B cell (primary cell): ENCODE results near the gene CDKN1A. TPM values are rescaled to one million over a fixed set of nuclear protein-coding genes. Genes with fewer than 3 reads are reported as not detected.

ENCODE experiments used
- ATAC-seq: fragments of 200-7000 bp; cut with Tn5 transposase; one replicate; pipeline ENCODE4 v1.10.0; 2021; ENCODE audit warnings: low read depth, mild to moderate bottlenecking, moderate number of reproducible peaks, moderate library complexity
- CTCF ChIA-PET: fragments of 350-600 bp; sonication (Branson Sonifier 250); formaldehyde crosslinking; loops from one replicate; lab custom pipeline; 2021; ENCODE audit warnings: antibody characterized with exemption, inconsistent platforms; lab: Charles Lee
- POLR2A ChIA-PET: fragments of 350-600 bp; sonication (Branson Sonifier 250); formaldehyde crosslinking; loops from one replicate; lab custom pipeline; 2021; ENCODE audit warnings: antibody characterized with exemption; lab: Charles Lee
- DNase-seq: peaks from one replicate; pipeline ENCODE4 v3.0.0; 2013
- H2AFZ ChIP-seq: 2 replicates; pipeline ENCODE4 v1.6.1; 2012; ENCODE audit warnings: mild to moderate bottlenecking, low read depth, low read length; ENCODE audit not compliant: insufficient read depth, poor library complexity, severe bottlenecking
- H3K27ac ChIP-seq, 2 donors: 1 replicate in 1 of 2; 2 replicates in 1 of 2; pipeline ENCODE4 v1.5.1; 2012 to 2013; ENCODE audit warnings: low read length in 2 of 2, mild to moderate bottlenecking in 2 of 2, moderate library complexity in 1 of 2
- H3K27me3 ChIP-seq, 4 experiments: fragments of 200-600 bp in 1 of 4; sonication (generic) in 1 of 4; replicated peaks in 1 of 4; 1 replicate in 2 of 4; 2 replicates in 2 of 4; pipeline versions ENCODE4 v1.6.1 to v1.7.0; 2013 to 2016; ENCODE audit warnings: low read length in 3 of 4, mild to moderate bottlenecking in 2 of 4, mixed read lengths in 1 of 4, moderate library complexity in 1 of 4; ENCODE audit not compliant: insufficient read depth in 4 of 4, control insufficient read depth in 3 of 4; ENCODE audit errors: control extremely low read depth in 1 of 4
- H3K36me3 ChIP-seq, 2 experiments: replicated peaks in 1 of 2; 1 replicate in 1 of 2; 2 replicates in 1 of 2; pipeline versions ENCODE4 v1.6.1 to v1.7.1; 2013; ENCODE audit warnings: low read length in 1 of 2; ENCODE audit not compliant: insufficient read depth in 2 of 2, control insufficient read depth in 1 of 2; ENCODE audit errors: control extremely low read depth in 1 of 2, extremely low read depth in 1 of 2
- H3K4me1 ChIP-seq, 2 donors: fragments of 200-600 bp in 1 of 2; sonication (generic) in 1 of 2; 1 replicate in 1 of 2; 2 replicates in 1 of 2; pipeline versions ENCODE4 v1.5.1 to v1.6.1; 2013 to 2017; ENCODE audit warnings: low read length in 2 of 2; ENCODE audit not compliant: control insufficient read depth in 2 of 2, insufficient read depth in 2 of 2
- H3K4me2 ChIP-seq: replicated peaks from 2 replicates; pipeline ENCODE3; 2012; ENCODE audit warnings: mild to moderate bottlenecking, low read depth, low read length; ENCODE audit not compliant: poor library complexity, severe bottlenecking
- H3K4me3 ChIP-seq, 5 experiments: fragments of 200-600 bp in 1 of 5; sonication (generic) in 1 of 5; 1 replicate in 3 of 5; 2 replicates in 2 of 5; pipeline versions ENCODE4 v1.5.1 to v1.7.0; 2011 to 2016; ENCODE audit warnings: low read length in 4 of 5, mild to moderate bottlenecking in 4 of 5, low read depth in 2 of 5, control low read depth in 1 of 5, moderate library complexity in 1 of 5; ENCODE audit not compliant: insufficient read depth in 1 of 5; ENCODE audit errors: control extremely low read depth in 1 of 5, extremely low read depth in 1 of 5
- H3K79me2 ChIP-seq: fragments of 200-600 bp; sonication (generic); one replicate; pipeline ENCODE4 v1.6.0; 2016; ENCODE audit warnings: low read length; ENCODE audit not compliant: control insufficient read depth, insufficient read depth
- H3K9ac ChIP-seq: fragments of 200-600 bp; sonication (generic); 2 replicates; pipeline ENCODE4 v1.6.1; 2017; ENCODE audit warnings: mild to moderate bottlenecking, low read length, moderate library complexity
- H3K9me3 ChIP-seq, 3 donors: one replicate each; pipeline versions ENCODE4 v1.6.1 to v1.7.1; 2013; ENCODE audit warnings: low read length in 2 of 3; ENCODE audit not compliant: control insufficient read depth in 2 of 3, insufficient read depth in 1 of 3; ENCODE audit errors: control extremely low read depth in 1 of 3
- H4K20me1 ChIP-seq: 2 replicates; pipeline ENCODE4 v1.6.0; 2012; ENCODE audit warnings: mild to moderate bottlenecking, low read length; ENCODE audit not compliant: insufficient read depth, control insufficient read depth, poor library complexity, severe bottlenecking
- H3K27ac Mint-ChIP-seq: one replicate; pipeline ENCODE4 v1.8.0; 2021; ENCODE audit warnings: mixed read lengths
- H3K27me3 Mint-ChIP-seq: one replicate; pipeline ENCODE4 v1.8.0; 2021; ENCODE audit warnings: mixed read lengths
- H3K4me1 Mint-ChIP-seq: one replicate; pipeline ENCODE4 v1.8.0; 2021; ENCODE audit warnings: mixed read lengths
- H3K4me3 Mint-ChIP-seq: one replicate; pipeline ENCODE4 v1.8.0; 2021; ENCODE audit warnings: mixed read lengths
- H3K9me3 Mint-ChIP-seq: one replicate; pipeline ENCODE4 v1.8.0; 2022; ENCODE audit warnings: mixed read lengths; ENCODE audit not compliant: insufficient read depth
- EZH2 ChIP-seq: IDR thresholded peaks from 2 replicates; pipeline ENCODE4 v1.6.1; 2012; ENCODE audit warnings: borderline replicate concordance, low read depth, mild to moderate bottlenecking, moderate library complexity, low read length; ENCODE audit not compliant: insufficient read depth, poor library complexity, severe bottlenecking
- WGBS: methylation state at CpG from one replicate; pipeline ENCODE4 v1.1.5; 2013; ENCODE audit warnings: missing lambda C conversion rate; ENCODE audit not compliant: insufficient coverage; 5-methylcytosine and 5-hydroxymethylcytosine counted together
- intact Hi-C: fragments of 100-400 bp; cut with micrococcal nuclease; formaldehyde crosslinking; loops from one replicate; pipeline ENCODE4 v1.10.0; 2022
- polyA plus RNA-seq: library from polyadenylated mRNA; depleted of rRNA; stranded (reverse); fragments of >200 nt; gene quantifications from 2 replicates; pipeline ENCODE4 v1.2.3, GENCODE V29; 2012
- total RNA-seq, 2 donors: library from RNA; stranded (reverse); fragments of 120-200 nt in 1 of 2; gene quantifications; 1 replicate in 1 of 2; 2 replicates in 1 of 2; pipeline versions ENCODE4 v1.2.3 to v1.2.4, GENCODE V29; 2013 to 2022
- TF ChIP-seq, protein P1 (sequence below): fragments of 200-600 bp; IDR thresholded peaks from one replicate; pipeline ENCODE4 v1.8.0; 2022; ENCODE audit warnings: antibody characterized with exemption, mild to moderate bottlenecking

CDKN1A gene
- total and polyA plus RNA-seq, 2 donors (not counting 1 experiment from before 2014, with no cell fraction given): 45.5 to 352 TPM

- no peak for DNase-seq
- Histone ChIP-seq H3K36me3 (no peaks in the 10 kb centered on the region), H3K4me3 (no peak overlapping the region), H2AFZ (no peak overlapping the region), H3K27me3 (no peaks in the 10 kb centered on the region), H3K4me1 (peaks cover 14 to 24% of the 10 kb centered on the region in 2 donors), H3K9ac (no peak overlapping the region), H3K9me3 (no peaks in the 10 kb centered on the region), H3K27ac (no peak overlapping the region), H4K20me1 (no peaks in the 10 kb centered on the region), H3K4me2 (no peak overlapping the region), H3K79me2 (no peaks in the 10 kb centered on the region)
- intact Hi-C loops: no loop called here
- peaks cover 28% of the 10 kb centered on the region for H3K4me1 Mint-ChIP-seq
- H3K9me3 Mint-ChIP-seq: no peaks in the 10 kb centered on the region
- ChIA-PET CTCF (interaction anchor here (0.5 to 2.1 kb wide), 4 partner anchors 8 to 132 kb away, joined by 3 to 7 read pairs (median 6); no protein-coding TSS in a partner anchor), POLR2A (no interaction called here)
- WGBS: 84% methylated on average over 9 of the region's 14 CpGs
- no peak for ATAC-seq
- H3K27ac Mint-ChIP-seq: no peak overlapping the region
- no peaks in the 10 kb centered on the region for H3K27me3 Mint-ChIP-seq
- TF ChIP-seq, protein P1, sequence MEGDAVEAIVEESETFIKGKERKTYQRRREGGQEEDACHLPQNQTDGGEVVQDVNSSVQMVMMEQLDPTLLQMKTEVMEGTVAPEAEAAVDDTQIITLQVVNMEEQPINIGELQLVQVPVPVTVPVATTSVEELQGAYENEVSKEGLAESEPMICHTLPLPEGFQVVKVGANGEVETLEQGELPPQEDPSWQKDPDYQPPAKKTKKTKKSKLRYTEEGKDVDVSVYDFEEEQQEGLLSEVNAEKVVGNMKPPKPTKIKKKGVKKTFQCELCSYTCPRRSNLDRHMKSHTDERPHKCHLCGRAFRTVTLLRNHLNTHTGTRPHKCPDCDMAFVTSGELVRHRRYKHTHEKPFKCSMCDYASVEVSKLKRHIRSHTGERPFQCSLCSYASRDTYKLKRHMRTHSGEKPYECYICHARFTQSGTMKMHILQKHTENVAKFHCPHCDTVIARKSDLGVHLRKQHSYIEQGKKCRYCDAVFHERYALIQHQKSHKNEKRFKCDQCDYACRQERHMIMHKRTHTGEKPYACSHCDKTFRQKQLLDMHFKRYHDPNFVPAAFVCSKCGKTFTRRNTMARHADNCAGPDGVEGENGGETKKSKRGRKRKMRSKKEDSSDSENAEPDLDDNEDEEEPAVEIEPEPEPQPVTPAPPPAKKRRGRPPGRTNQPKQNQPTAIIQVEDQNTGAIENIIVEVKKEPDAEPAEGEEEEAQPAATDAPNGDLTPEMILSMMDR: no peak
- no peak for TF ChIP-seq EZH2
- no peak overlapping the region for H3K4me3 Mint-ChIP-seq
Observed at GRCh38 chr6:36631326-36632011, 47.0 kb upstream of the CDKN1A start.

GRCh38 chr6:36633370-36633769, 45.1 kb upstream of the CDKN1A start:
- ChIA-PET POLR2A (no interaction called here), CTCF (interaction anchor here (1.5 to 2.1 kb wide), 2 partner anchors 10 to 126 kb away, joined by 7 to 9 read pairs; no protein-coding TSS in a partner anchor)
- H3K4me1 Mint-ChIP-seq: peaks cover 19% of the 10 kb centered on the region
- H3K9ac ChIP-seq: no peak overlapping the region
- H4K20me1 ChIP-seq: no peaks in the 10 kb centered on the region
- no peak overlapping the region for H3K4me3 ChIP-seq
- peaks cover 14 to 21% of the 10 kb centered on the region in 2 donors for H3K4me1 ChIP-seq
- no peak overlapping the region for H3K4me2 ChIP-seq
- ATAC-seq (no peak), DNase-seq (no peak)
- H3K27me3 ChIP-seq: no peaks in the 10 kb centered on the region
- H3K9me3 ChIP-seq: no peaks in the 10 kb centered on the region
- H3K27me3 Mint-ChIP-seq: no peaks in the 10 kb centered on the region
- no peak overlapping the region for H3K4me3 Mint-ChIP-seq
- no peaks in the 10 kb centered on the region for H3K79me2 ChIP-seq
- no peaks in the 10 kb centered on the region for H3K36me3 ChIP-seq
- intact Hi-C loops: no loop called here
- H3K27ac ChIP-seq: no peak overlapping the region
- TF ChIP-seq, protein P1: no peak
- no peak for TF ChIP-seq EZH2
- H2AFZ ChIP-seq: no peak overlapping the region
- H3K9me3 Mint-ChIP-seq: no peaks in the 10 kb centered on the region
- 96% methylated on average over 6 of the region's 6 CpGs for WGBS
- no peak overlapping the region for H3K27ac Mint-ChIP-seq
